HG03354 (cell line): ENCODE data around the gene SNRNP40.

Experiments used
- ATAC-seq: cut with Tn5 transposase; IDR thresholded peaks from one replicate; pipeline ENCODE4 v1.9.1; 2021; ENCODE audit warnings: mild to moderate bottlenecking; ENCODE audit not compliant: unreplicated experiment, poor library complexity, severe bottlenecking

SNRNP40 gene

DNA sequence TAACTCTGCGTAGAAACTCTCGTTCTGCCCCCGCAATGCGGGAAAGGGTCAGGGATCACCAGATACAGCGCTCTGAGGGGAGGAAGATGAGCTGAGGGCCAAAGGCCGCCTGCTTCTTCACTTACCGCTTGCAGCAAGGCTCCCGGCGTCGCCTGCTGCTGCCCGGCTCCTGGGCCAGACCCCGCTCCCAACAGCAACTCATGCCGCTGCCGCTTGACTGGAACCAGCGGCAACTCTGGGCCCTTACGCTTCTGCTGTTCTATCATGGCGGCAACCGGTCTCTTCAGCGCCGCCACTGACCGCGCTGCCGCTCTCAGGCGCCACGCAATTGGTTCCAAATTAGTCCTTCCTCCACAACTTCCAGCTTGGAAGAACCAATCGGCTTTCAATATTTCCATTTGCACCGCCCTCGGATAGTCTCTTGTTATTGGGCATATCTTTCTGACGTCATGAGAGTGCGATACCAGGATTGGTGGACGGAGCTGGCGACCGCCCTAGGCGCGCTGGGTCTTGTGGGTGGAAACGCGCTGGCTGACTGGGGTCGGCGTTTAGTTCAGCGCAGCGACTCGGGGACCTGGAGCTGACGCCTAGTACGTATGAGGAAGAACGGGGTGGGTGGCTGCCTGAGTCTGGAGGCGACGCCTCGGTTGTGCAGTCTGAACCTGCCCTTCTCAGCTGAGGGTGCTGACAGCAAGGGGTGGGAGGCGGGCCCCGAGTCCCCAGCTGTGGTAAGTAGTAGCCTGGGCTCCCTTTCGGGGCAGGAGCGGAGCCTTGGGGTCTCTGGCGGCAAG lies at the start of gene SNRNP40, which contains the start of gene ZCCHC17:
TSS of gene SNRNP40 (minus strand) at position 303 of the 791 bp plus-strand sequence. CDS start at position 266, 37 bp downstream.
TSS of gene ZCCHC17 (plus strand) at position 547 of the 791 bp plus-strand sequence. CDS start 13,067 bp downstream, outside the sequence.
- peak; percentile 97 for ATAC-seq

DNA sequence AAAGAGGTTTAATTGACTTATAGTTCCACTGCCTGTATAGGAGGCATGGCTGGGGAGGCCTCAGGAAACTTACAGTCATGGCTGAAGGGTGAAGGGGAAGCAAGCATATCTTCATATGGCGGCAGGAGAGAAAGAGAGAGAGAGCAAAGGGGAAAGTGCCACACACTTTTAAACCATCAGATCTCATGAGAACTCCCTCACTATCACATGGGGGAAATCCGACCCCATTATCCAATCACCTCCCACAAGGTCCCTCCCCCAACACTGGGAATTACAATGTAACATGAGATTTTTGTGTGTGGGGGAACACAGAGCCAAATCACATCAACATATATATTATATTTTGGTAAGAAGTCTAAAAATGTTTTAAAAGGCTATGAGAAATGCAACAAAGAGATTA lies 49.0 kb upstream of the SNRNP40 start:
- no peak for ATAC-seq

DNA sequence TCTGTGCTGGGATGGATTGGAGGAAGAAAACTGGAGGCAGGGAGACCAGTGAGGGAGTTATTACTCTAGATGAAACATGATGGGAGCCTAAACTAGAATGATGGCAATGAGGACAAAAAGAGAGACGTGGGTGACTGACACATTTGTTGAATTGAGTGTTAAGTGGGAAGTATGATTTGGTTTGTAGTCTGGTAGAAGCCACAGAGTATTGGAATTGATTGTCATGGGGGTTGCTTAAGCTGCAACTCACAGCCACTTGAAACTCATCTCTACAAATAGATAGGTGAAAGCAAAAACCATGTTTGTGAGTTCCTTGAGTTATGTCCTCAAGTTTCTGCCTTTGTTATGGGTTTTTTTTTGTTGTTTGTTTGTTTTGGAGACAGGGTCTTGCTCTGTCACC lies 47.9 kb upstream of the SNRNP40 start:
- ATAC-seq, result no peak

DNA sequence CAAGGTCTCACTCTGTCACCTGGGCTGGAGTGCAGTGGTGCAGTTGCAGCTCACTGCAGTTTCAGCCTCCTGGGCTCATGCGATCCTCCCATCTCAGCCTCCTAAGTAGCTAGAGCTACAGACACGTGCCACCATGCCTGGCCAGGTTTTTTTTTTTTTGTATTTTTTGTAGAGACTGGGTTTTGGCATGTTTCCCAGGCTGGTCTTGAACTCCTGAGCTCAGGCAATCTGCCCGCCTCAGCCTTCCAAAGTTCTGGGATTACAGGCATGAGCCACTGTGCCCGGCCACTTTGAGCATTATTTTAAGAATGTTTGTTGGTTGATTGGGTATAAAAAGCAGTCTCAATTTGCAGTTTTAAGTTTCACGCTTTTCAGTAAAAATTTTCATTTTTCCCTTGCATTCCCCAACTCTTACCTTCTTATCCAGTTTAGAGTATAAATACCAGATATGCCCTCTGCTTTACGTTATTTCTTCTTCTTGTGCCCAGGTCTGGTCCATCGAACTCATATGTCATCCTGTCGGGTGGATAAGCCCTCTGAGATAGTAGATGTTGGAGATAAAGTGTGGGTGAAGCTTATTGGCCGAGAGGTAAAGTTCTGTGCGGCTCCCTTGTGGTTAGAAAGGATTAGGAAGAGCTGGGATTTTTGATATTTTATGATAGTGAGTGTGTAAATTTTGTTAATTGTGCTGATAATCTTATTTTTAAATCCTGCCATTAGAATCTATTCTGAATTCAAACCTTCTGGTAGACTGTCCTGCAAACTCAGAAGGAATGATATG lies 40.3 kb upstream of the SNRNP40 start:
- no peak for ATAC-seq

DNA sequence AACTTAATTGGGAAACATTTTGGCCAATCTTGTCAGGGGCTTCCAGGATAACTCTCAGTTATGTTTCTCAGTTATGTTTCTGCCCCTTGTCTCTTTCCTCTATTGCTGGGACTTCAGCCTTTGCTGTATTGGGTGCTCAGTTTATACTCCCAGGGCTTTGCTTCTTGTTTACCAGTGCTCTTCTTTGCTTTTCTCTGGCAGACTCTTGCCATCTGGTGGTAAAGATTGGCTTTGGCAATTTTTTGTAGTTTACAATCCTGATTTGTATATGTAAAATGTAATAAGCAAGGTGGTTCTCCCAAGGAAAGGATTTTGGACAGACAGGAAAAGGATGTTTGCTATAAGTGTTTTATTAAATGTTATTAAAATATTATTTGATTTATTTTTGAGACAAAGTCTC lies 38.4 kb upstream of the SNRNP40 start:
- no peak for ATAC-seq

DNA sequence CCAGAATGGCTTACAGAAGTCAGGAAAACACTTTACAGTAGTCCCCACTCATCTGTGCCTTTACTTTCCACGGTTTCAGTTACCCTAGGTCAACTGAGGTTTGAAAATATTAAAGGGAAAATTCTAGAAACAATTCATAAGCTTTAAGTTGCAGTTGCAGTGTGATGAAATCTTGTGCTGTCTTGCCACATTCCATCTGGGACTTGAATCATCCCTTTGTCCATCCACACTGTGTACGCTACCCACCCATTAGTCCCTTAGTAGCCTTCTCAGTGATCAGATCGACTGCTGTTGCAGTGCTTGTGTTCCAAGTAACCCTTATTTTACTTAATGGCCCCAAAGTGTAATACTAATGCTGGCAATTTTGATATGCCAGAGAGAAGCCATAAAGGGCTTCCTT lies 30.8 kb upstream of the SNRNP40 start:
- no peak for ATAC-seq

DNA sequence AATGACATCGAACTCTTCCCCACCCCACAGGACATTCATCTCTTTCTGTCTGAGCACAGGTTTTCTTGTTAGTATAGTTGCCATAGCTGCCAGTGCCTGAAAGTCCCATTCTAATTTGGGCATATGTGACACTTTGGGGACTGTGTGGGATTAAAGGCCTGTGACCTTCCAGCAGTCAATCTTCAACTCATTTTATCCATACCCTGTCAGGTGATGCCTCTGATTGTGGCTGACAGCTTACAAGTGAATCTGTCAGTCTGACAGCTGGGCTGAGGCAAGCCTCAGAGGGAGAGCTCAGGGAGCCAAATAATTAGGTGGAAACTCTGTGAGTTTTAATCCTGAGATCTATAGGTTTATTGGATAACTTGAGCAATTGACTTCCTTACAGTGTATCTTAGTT lies 29.9 kb upstream of the SNRNP40 start:
- ATAC-seq, result no peak

DNA sequence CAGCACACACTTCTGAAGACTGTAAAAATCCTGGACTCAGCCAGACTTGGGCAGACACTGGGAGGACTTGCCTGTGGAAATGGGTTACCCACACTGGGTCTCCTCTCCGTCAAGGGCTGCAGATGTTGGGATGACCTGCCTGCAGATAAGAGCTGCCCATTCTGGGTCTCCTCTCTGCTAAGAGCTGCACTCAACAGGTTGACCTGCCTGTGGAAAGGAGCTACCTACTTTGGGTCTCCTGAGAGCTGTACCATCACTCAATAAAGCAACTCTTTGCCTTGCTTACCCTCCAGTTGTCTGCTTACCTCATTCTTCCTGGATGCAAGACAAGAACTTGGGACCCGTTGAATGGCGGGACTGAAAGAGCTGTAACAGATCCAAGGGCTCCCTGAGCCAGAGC lies 28.4 kb upstream of the SNRNP40 start:
- ATAC-seq, result no peak

DNA sequence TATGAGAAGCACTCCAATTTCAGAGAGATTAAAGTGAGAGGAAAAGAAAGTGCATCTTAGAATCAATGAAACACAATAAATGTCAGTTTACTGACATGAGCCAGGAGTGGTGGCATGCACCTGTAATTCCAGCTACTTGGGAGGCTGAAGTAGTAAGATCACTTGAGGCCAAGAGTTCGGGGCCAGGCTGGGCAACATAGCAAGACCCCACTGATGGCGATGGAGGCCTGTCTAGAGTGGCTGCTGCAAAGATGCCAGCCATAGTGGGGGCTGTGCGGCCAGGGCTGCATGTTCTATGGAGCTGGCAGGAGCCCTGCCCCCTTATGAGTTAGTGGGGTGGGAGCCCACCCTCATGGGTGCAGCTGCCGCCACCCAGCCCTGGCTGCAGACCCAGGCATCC lies 27.5 kb upstream of the SNRNP40 start:
- ATAC-seq, result no peak

DNA sequence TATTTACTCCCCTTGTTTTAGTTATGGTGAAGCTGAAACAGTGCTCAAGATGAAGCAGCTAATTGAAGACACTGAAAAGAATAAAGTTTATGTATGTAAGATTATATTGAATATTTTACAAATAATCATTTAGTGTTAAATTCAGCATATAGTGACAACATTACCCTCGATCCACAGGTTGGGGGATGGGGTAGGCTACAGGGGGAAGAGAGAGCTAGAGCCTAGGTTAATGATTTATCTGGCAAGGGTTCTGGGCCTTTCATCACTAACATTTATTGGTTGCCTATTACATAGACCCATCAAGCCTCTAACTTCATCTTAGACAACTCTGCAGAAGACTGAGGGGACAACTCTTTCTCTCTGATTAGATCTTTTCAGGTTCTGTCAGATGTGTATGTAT lies 21.6 kb upstream of the SNRNP40 start:
- ATAC-seq, result no peak

DNA sequence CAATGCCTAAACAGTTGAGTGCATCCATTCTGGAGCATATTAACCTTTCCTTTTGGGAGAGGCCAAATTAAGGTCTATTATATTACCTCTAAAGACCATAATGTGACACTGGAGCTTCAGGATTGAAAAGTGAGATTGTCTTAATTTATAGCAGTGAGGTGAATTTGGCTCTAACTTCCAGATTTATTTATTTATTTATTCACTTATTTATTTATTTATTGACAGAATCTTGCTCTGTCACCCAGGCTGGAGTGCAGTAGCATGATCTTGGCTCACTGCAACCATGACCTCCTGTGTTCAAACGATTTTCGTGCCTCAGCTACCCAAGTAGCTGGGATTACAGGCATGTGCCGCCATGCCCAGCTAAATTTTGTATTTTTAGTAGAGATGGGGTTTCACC lies 19.3 kb upstream of the SNRNP40 start:
- no peak for ATAC-seq

DNA sequence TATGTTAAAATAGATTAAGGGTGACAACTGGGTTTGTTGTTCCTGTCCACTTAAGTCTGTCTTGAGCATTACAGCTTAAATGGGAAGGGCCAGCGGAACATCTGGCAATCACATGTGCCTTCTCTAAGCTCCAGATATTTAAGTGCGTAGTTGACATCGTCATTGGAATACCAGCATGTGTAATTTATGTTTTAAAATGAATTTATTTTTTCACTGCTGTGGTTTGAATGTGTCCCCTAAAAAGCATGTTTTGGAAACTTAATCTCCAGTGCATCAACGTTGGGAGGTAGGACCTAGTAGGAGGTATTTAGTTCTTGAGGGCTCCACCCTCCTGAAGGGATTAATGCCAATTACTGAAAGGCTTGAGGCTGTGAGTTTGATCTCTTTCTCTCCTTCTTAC lies 13.6 kb upstream of the SNRNP40 start:
- no peak for ATAC-seq

DNA sequence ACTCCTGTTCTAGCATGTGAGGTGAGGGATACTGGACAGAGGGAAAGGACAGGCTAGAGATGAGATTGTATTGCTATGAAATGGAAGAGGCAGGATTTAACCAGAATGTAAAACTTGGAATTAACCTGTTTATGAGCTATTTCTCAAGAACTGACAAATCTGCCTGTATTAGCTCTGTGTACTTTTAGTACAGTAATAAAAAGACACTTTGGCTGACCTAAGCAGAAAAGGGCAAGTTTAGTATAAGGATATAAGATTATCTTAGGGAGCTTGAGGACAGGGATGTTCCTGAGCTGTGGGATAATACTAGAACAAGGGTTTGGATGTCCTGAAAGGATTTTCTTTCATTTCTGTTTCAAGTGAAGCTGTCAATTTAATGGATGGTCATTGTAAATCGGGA lies 11.4 kb upstream of the SNRNP40 start:
- no peak for ATAC-seq

DNA sequence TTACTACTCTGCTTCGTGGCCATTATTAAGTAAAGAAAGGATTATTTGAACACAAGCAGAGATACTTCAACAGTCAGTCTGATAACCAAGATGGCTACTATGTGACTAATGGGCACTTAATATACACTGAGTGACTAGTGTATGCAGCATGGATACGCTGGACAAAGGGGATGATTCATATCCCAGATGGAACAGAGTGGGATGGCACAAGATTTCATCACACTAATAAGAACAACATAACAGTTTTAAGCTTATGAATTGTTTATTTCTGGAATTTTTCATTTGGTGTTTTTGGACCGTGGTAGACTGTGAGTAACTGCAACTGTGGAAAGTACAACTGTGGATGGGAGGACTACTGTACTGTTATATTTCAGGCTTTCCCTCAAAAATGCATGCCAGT lies 9.7 kb upstream of the SNRNP40 start:
- ATAC-seq, result no peak

DNA sequence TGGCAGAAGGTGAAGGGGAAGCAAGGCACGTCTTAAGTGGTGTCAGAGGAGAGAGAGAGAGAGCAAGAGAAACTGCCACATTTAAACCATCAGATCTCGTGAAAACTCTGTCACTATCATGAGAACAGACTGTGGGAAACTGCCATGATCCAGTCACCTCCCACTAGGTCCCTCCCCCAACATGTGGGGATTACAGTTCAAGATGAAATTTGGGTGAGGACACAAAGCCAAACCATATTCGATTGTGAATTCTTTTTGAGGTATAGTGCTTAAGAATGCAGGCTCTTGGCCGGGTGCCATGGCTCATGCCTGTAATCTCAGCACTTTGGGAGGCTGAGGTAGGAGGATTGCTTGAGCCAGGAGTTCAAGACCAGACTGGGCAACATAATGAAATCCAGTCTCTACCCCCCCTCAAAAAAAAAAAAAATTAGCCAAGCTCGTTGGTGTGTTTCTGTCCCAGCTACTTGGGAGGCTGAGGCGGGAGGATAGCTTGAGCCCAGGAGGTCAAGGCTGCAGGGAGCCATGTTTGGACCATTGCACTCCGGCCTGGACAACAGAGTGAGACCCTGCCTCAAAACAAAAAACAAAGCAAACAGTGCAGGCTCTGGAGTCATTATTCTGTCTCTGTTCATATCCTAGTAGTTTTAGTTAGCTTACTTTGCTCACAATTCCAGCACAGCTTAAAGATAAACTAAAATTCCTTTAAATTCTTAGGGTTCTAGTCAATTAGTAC lies 6.3 kb upstream of the SNRNP40 start:
- ATAC-seq, result no peak

DNA sequence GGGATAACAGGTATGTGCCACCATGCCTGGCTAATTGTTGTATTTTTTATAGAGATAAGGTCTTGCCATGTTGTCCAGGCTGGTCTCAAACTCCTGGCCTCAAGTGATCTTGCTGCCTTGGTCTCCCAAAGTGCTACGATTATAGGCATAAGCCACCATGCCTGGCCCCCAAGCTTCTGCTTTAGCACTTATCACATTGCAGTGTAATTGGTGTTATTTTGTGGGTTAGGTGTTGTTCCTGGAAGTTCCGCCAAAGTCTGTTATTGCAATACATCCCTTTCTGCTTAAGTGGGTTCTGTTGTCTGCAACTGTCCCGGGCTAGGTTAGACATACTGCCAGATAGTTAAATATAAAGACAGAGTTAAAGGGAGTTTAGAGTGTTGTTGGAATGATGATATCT lies 3.6 kb upstream of the SNRNP40 start:
- no peak for ATAC-seq

DNA sequence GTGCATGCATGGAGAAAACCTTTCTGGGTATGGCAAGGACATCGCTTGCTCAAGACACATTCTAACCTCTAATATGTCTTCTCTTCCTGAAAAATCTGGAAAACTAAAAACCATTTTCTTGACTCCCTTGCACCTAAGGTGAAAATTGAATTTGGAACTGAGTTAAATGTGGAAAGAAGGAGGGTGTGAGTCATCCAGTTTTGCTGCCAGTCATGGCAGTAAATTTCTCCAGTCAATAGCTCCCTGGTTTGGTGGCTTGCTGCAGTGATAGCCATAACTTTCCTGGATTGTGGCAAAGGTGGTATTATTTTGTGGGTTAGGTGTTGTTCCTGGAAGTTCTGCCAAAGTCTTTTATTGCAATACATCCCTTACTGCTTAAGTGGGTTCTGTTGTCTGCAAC lies 2.8 kb upstream of the SNRNP40 start:
- ATAC-seq, result no peak

DNA sequence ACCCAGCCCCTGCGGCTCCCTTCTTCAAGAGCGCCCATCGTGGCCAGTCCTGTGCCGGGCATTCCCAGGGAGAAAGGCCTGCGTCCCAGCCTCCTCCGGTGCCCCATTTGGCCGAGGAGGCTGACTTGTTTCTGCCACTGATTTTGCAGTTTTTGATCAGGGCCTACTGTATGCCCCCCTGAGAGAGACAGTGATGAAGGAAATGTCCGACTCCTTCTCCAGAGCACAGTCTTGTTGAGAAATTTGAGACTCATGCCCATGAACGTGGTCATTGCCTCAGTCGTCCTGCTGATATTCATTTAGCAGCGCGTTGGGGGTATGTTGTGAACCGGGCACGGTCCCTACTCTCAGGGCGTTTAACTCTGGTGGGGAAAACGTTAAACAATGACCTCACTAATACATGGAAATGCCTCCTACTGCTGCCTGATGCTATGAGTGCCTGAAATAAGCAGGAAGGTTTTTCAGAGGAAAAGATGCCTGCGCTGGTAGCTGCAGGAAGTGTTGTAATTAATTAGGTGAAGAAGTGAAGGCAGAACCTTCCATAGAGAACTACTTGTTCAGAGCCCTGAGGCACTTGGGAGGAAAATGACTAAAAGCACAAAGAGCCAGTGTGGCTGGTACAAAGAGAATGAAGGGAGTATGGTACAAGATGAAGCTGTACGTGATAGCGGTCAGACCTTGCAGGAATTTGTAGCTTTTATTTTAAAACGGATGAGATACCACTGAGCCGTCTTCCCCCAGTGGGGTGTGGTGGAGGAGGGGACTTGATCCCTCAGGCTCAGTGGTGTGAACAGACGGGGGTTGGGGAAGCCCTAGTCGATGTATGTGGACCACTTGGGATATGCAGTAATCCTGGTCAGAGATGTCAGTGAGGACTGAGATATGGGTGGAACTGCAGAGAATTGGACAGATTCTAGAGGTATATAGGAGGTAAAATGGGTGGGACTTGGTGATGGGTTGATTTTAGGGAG lies 974 bp upstream of the SNRNP40 start:
- no peak for ATAC-seq

DNA sequence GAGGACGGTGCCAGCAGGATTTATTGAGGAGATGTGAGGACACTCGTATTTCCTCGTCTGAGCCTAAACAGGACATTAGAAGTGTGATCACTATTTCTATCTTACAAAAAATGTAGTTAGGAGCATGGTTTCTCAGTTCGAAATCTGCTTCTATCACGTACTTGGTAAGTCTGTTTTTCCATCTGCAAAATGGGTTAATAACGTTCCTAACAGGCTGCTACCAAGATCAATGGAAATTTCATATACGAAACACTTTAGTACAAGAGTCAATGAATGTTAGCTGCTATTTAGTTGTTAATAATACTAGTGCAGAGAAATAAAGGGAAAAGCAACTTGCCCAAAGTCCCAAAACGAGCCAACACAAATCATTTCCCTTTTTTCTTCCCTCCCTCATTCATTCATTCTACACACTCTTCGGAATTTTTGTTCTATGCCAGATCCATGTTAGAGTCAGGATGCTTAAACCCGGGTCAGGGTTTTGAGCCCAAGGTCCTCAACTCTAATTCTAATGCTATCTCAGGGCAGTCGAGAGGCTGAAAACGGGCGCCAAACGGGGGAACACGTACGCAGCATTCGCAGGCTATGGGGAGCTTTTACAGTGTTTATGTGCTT lies 608 bp downstream of the SNRNP40 start:
- ATAC-seq, result no peak
